Hematopoietic multipotent progenitor cell treated with erythropoietin and hydrocortisone succinate and interleukin-3 and kit ligand, for 6 days (in vitro differentiated cells): Measurements from ENCODE around the gene ISOC1.

Experiments
- DNase-seq: peaks from one replicate; pipeline ENCODE4 v3.0.0-alpha.2; 2015

Gene ISOC1

GRCh38 chr5:129141078-129141477 lies 46.5 kb downstream of the ISOC1 start:
- no peak for DNase-seq

DNA sequence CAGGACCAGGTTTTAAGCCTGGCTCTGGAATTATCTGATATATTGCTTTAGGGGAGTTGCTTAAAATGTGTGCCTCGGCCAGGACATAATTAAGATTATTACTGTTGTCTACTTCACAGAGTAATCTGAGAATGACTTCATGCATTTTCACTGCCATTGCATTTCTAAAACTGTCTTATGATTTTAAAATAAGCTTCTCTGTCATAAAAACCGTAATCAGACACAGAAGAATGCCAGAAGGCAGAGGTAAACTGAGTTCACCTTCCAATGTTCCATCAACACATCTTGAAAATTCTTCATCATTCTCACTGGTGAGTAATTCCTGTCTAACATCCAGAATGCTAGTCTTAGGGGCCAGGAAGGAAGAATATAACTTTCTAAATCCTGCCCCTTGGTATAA lies 47.1 kb downstream of the ISOC1 start:
- DNase-seq = no peak

GRCh38 chr5:129155876-129156275 lies 61.3 kb downstream of the ISOC1 start:
- no peak for DNase-seq

DNA sequence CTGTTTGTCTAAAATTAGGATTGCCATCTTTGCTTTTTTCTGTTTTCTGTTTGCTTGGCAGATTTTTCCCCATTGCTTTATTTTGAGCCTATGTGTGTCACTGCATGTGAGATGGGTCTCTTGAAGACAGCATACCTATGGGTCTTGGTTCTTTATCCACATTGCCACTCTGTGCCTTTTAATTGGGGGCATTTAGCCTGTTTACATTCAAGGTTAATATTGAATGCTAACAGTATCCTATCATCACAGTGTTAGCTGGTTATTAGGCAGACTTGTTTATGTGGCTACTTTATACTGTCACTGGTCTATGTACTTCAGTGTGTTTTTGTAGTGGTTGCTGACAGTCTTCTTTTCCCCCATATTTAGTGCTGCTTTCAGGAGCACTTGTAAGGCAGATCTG lies 67.3 kb downstream of the ISOC1 start:
- no peak for DNase-seq
